IMR-90 (cell line): Measurements from ENCODE around the gene FGF19.

ENCODE experiments used
- CEBPB ChIP-seq: IDR thresholded peaks from 2 replicates; pipeline ENCODE4 v1.6.1; 2012; ENCODE audit warnings: low read depth, low read length, improper control_type of control experiment
- CTCF ChIP-seq: conservative IDR thresholded peaks from 2 replicates; pipeline ENCODE4 v1.5.1; 2012; ENCODE audit warnings: mild to moderate bottlenecking, low read depth, low read length, improper control_type of control experiment
- POLR2A ChIP-seq: IDR thresholded peaks from 2 replicates; pipeline ENCODE4 v1.6.1; 2012; ENCODE audit warnings: mild to moderate bottlenecking, low read depth, low read length
- RFX5 ChIP-seq: IDR thresholded peaks from 2 replicates; pipeline ENCODE4 v1.8.0; 2012; ENCODE audit warnings: low read depth, mild to moderate bottlenecking, low read length, moderate library complexity

- no peak for TF ChIP-seq CEBPB
- TF ChIP-seq CTCF: no peak
- TF ChIP-seq POLR2A: no peak; the same call in 1 of the 2 replicates
- no peak for TF ChIP-seq RFX5
These were observed 49.0 kb downstream of the FGF19 start for GRCh38 chr11:69654660-69655478.
